GM21526 (cell line): ENCODE data around the gene TMEM39B.

Experiments used
- ATAC-seq: cut with Tn5 transposase; IDR thresholded peaks from one replicate; pipeline ENCODE4 v1.9.1; 2021; ENCODE audit warnings: moderate library complexity; ENCODE audit not compliant: unreplicated experiment, low FRiP score

The TMEM39B gene

DNA sequence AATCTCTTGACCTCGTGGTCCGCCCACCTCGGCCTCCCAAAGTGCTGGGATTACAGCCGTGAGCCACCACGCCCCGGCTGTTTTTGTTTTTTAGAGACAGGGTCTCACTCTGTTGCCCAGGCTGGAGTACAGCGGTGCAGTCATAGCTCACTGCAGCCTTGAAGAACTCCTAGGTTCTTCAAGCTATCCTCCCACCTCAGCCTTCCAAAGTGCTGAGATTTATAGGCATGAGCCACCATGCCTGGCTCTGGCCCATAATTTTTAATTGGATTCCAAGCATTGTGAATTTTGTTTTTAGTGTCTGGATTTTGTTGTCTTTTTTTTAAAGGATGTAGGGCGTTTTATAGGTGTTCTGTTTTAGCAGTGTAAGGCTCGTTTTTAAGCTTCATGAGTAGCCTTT, 78.1 kb downstream of the TMEM39B start:
- ATAC-seq: no peak

DNA sequence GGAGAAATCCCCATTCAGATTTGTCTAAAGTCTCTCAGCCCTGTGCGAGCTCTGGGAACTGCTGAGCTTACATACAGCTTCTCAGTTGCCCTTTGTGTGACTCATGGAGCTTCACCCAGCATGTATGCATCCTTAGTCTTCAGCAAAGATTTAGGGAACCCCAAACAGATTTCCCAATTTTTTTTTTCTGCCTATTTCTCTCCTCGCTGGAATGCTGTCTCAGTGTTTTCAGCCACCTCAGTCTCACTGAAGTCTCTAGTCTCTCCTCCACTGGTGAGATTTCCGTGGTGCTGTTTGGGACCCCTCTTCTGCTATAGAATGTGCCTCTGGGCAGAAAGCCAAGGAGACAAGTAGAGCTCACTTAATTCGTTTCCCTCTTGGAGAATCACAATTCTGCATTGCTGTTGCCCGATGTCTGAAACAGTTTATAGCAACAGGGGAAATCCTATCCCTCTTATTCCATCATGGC, 78.6 kb downstream of the TMEM39B start:
- no peak for ATAC-seq
